NCI-H526 (cell line): ENCODE measurements around the gene BPIFB6.

Experiments used
- DNase-seq, 2 experiments: peaks; one replicate each; lab custom pipeline; 2025; lab: John Stamatoyannopoulos, UW

Gene BPIFB6

GRCh38 chr20:33031531-33031930, at the start of gene BPIFB6:
TSS of gene BPIFB6 (plus strand) at chr20:33031648. CDS start at chr20:33031648, 0 bp downstream.
- no peak for DNase-seq

- no peak for DNase-seq
Observed at GRCh38 chr20:32982617-32983458, 48.6 kb upstream of the BPIFB6 start.

- DNase-seq: no peak
Observed at GRCh38 chr20:32983459-32984112, 47.9 kb upstream of the BPIFB6 start.

GRCh38 chr20:32984196-32984595, 47.3 kb upstream of the BPIFB6 start:
- DNase-seq: peak in 1 of 2 experiments; percentile 49

DNA sequence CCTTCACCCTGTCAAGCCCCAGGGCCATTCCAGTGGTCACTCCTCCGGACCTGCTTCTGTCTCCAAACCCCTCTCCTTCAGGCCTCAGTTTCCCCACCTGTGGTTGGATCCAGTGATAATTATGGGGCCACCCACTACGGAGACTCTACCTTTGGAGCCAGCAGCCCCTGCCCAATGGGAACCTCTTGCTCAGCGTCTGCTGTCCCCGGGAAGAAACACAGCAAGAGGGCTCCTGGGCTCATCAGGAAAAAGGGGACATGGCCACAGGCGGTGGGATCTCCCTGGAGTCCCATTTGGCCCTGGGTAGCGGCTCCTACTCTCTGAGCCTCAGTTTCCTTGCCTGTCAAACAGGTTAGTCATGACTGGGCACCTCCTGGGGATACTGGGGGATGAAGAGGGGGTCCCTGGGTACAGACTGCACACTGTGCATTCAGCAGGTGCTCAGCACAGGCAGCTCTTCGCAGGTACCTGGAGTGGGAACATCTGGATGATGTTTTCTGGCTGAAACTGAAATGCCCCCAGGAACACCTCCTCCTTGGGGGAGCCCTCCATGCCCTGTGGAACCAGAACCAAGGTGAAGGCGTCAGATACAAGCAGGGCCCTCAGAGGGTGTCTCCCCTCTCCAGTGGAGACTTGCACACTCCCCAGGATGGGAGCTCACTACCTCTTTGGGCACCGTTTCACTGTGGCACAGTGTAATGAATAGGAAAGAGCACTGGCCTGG, 46.7 kb upstream of the BPIFB6 start:
- DNase-seq: no peak

DNA sequence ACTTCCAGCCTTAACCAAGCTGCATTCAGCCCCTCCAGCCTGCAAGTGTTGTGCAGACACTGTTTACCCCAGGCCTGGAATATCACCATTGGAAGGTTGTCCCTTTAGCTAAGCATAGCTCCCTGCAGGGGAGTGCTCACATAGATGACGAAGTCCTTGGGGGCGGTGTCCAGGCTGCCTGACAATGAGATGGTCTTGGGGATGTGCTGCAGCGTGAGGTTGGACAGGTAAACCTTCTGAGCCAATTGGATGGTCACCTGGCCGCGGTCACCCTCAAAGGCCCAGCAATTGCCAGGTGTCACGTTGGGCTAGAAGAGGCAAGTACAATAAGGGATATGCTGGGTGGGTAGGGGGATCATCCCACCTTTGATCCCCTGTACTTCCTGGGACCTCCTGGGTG, 45.9 kb upstream of the BPIFB6 start:
- DNase-seq: no peak

- DNase-seq: no peak
Observed at GRCh38 chr20:32986331-32986966, 45.0 kb upstream of the BPIFB6 start.

GRCh38 chr20:32987044-32987825, 44.2 kb upstream of the BPIFB6 start:
- no peak for DNase-seq

GRCh38 chr20:32988008-32988407, 43.4 kb upstream of the BPIFB6 start:
- no peak for DNase-seq

- DNase-seq: no peak
Observed at GRCh38 chr20:32989507-32990283, 41.8 kb upstream of the BPIFB6 start.

GRCh38 chr20:32990426-32990825, 41.0 kb upstream of the BPIFB6 start:
- DNase-seq: no peak

DNA sequence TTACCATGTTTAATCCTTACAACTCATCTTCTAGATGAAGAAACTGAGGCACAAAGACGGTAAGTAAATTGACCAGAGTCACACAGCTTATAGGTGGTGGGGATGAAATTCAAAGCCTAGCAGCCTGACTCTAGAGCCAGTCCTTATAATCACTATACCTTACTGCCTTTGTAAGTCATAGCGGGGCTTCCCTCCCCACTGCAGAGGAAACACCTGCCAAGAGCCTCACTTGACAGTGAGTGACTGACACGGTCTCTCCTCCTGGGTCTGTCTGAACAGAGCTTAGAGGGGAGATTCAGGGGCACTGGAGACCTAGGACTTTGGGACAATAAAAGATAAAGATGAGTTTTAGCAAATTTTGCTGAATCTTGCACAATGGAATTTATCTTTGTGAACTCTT, 40.1 kb upstream of the BPIFB6 start:
- no peak for DNase-seq

GRCh38 chr20:32991792-32992641, 39.4 kb upstream of the BPIFB6 start:
- no peak for DNase-seq

DNA sequence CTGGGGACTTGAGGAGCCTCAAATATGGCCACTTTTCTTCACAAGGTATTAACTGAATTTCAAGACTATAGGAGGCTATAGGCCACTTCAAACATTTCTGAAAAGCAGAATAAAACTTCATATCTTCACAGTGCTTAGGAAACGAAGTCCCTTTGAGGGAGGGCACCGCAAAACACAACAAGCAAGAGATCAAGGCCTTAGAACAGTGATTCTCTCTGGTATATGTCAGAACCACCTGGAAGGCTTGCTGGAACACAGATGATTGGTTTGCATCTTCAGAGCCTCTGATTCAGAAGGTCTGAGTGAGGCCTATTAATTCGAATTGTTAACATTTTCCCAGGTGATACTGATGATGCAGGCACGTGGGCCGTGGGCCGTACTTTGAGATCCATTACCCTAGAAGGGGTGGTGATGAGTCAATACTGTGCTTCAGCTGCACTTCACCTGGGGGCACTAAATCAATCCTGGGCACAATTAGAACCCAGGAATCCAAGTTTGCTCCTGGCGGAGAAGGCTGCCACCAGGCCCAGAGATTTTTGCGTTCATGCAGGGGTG, 37.9 kb upstream of the BPIFB6 start:
- no peak for DNase-seq

- DNase-seq: no peak
Observed at GRCh38 chr20:32995802-32996201, 35.6 kb upstream of the BPIFB6 start.

GRCh38 chr20:32997431-32997830, 34.0 kb upstream of the BPIFB6 start:
- no peak for DNase-seq

DNA sequence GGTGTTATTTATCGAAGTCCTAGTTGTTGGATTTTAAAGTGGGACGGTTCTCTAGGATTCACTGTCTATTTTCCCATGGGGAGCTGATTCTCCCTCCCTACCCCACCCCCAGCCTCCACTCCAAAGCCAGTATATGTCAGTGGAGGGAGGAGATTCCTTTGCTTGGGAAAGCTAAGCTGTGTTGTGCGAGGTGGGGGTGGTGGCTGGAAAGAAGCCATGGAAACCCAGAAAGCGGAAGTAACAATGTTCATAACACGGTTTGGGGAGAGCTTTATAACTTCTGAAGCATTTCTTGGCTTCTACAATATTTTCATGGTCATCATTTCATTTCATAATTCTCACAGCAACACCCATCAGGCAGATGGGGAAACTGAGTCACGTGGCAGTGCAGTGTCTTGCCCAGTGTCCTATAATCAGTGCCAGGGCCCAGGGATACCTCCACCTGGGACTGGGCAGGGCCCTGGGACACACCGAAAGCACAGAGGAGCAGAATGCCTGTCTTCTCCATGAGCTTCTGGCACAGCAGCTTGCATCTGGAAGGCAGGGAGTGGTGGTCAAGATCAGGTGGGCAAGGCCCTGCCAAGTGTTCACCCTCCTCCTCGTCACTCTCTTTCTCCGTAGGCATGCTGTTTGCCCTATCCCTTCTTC, 31.7 kb upstream of the BPIFB6 start:
- DNase-seq: no peak

- DNase-seq: no peak
Observed at GRCh38 chr20:33000802-33001466, 30.5 kb upstream of the BPIFB6 start.
